HepG2 (cell line): Measurements from ENCODE around the gene TUT4. TPM values are rescaled to one million over a fixed set of nuclear protein-coding genes. Genes with fewer than 3 reads are reported as not detected.

Experiments
- CEBPG ChIP-seq: IDR thresholded peaks from 2 replicates; pipeline ENCODE4 v1.6.1; 2016
- ELK4 ChIP-seq: sonication (generic); formaldehyde crosslinking; IDR thresholded peaks from 2 replicates; pipeline ENCODE4 v1.9.0; 2021; ENCODE audit warnings: missing genetic modification reagents, borderline replicate concordance
- FOXP1 ChIP-seq, 2 experiments: fragments of 450-650 bp in 1 of 2; IDR thresholded peaks; 2 replicates each; pipeline ENCODE4 v1.6.1; 2017 to 2018; ENCODE audit warnings: antibody characterized with exemption in 1 of 2
- GATAD2A ChIP-seq: IDR thresholded peaks from 2 replicates; pipeline ENCODE4 v1.6.1; 2016
- GPBP1L1 ChIP-seq: sonication (generic); formaldehyde crosslinking; IDR thresholded peaks from 2 replicates; pipeline ENCODE4 v1.5.0; 2020; ENCODE audit warnings: mild to moderate bottlenecking, missing genetic modification reagents
- MXI1 ChIP-seq: IDR thresholded peaks from 3 replicates; pipeline ENCODE4 v1.6.1; 2012; ENCODE audit warnings: low read depth, low read length, inconsistent platforms, borderline replicate concordance
- SAP130 ChIP-seq: IDR thresholded peaks from 2 replicates; pipeline ENCODE4 v1.6.1; 2016; ENCODE audit warnings: low read depth
- ZKSCAN8 ChIP-seq: IDR thresholded peaks from 2 replicates; pipeline ENCODE4 v1.6.1; 2016; ENCODE audit warnings: borderline replicate concordance, missing genetic modification reagents, missing compliant biosample characterization
- ZNF138 ChIP-seq: sonication (generic); formaldehyde crosslinking; IDR thresholded peaks from 2 replicates; pipeline ENCODE4 v1.5.0; 2020; ENCODE audit warnings: mild to moderate bottlenecking, low read depth, missing genetic modification reagents
- ZNF18 ChIP-seq: sonication (generic); formaldehyde crosslinking; IDR thresholded peaks from 2 replicates; pipeline ENCODE4 v1.8.0; 2022; ENCODE audit warnings: mild to moderate bottlenecking, missing genetic modification reagents; ENCODE audit not compliant: insufficient replicate concordance
- ZNF235 ChIP-seq: sonication (generic); formaldehyde crosslinking; IDR thresholded peaks from 2 replicates; pipeline ENCODE4 v1.8.1; 2023; ENCODE audit warnings: mild to moderate bottlenecking, missing genetic modification reagents, borderline replicate concordance
- polyA plus RNA-seq, 8 experiments: library from polyadenylated mRNA; depleted of rRNA in 3 of 8; stranded (reverse) in 7 of 8; unstranded in 1 of 8; fragments of >200 nt; fragmentation: Illumina TruSeq in 4 of 8; extraction: Trizol in 4 of 8; gene quantifications; 2 replicates each; pipeline versions ENCODE4 v1.2.1 to v1.2.3, GENCODE V29; 2011 to 2016; ENCODE audit warnings: low read depth in 4 of 8, missing spikeins in 1 of 8, mixed read lengths in 1 of 8; ENCODE audit not compliant: insufficient read depth in 1 of 8
- total RNA-seq, 5 experiments: library from RNA; depleted of rRNA; stranded (reverse); fragments of >200 nt; fragmentation: Illumina TruSeq; extraction: Trizol; gene quantifications; 2 replicates each; pipeline ENCODE4 v1.2.3, GENCODE V29; 2016; ENCODE audit warnings: low read depth in 1 of 5
- TF ChIP-seq, protein P1 (sequence below): sonication (generic); formaldehyde crosslinking; IDR thresholded peaks from 2 replicates; pipeline ENCODE4 v1.4.0; 2020; ENCODE audit warnings: missing genetic modification reagents
- TF ChIP-seq, protein P2 (sequence below): sonication (generic); formaldehyde crosslinking; IDR thresholded peaks from 2 replicates; pipeline ENCODE4 v1.5.1; 2020; ENCODE audit warnings: missing genetic modification reagents, mild to moderate bottlenecking, borderline replicate concordance

TUT4 gene
- total and polyA plus RNA-seq, 2 of the 13 experiments (the other 11 are each of a cell fraction or from before 2014, with no cell fraction given) = 44.7 to 53.5 TPM

DNA sequence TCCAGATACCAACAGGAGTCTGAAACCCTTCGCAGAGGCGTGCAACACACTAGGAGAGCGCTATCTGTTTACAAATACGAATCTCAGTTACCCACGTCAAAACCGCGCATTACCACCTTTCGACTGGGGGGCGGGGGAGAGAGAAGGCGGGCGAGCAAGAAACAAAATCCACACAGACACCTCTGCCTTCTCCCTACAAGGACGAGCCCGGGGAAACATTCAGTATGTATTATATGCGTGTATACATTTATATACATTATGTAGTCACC lies 722 bp downstream of the TUT4 start (continued):
- TF ChIP-seq GPBP1L1 (CRISPR knock-in tag) = no peak
- TF ChIP-seq, protein P1, sequence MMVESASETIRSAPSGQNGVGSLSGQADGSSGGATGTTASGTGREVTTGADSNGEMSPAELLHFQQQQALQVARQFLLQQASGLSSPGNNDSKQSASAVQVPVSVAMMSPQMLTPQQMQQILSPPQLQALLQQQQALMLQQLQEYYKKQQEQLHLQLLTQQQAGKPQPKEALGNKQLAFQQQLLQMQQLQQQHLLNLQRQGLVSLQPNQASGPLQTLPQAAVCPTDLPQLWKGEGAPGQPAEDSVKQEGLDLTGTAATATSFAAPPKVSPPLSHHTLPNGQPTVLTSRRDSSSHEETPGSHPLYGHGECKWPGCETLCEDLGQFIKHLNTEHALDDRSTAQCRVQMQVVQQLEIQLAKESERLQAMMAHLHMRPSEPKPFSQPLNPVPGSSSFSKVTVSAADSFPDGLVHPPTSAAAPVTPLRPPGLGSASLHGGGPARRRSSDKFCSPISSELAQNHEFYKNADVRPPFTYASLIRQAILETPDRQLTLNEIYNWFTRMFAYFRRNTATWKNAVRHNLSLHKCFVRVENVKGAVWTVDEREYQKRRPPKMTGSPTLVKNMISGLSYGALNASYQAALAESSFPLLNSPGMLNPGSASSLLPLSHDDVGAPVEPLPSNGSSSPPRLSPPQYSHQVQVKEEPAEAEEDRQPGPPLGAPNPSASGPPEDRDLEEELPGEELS = peak; percentile 49; the same call in 1 of the 2 replicates
- TF ChIP-seq ZNF235 (CRISPR knock-in tag) = no peak
- TF ChIP-seq GATAD2A = peak; percentile 20; the same call in 1 of the 2 replicates
- TF ChIP-seq ELK4 (CRISPR knock-in tag) = no peak
- TF ChIP-seq, protein P2, sequence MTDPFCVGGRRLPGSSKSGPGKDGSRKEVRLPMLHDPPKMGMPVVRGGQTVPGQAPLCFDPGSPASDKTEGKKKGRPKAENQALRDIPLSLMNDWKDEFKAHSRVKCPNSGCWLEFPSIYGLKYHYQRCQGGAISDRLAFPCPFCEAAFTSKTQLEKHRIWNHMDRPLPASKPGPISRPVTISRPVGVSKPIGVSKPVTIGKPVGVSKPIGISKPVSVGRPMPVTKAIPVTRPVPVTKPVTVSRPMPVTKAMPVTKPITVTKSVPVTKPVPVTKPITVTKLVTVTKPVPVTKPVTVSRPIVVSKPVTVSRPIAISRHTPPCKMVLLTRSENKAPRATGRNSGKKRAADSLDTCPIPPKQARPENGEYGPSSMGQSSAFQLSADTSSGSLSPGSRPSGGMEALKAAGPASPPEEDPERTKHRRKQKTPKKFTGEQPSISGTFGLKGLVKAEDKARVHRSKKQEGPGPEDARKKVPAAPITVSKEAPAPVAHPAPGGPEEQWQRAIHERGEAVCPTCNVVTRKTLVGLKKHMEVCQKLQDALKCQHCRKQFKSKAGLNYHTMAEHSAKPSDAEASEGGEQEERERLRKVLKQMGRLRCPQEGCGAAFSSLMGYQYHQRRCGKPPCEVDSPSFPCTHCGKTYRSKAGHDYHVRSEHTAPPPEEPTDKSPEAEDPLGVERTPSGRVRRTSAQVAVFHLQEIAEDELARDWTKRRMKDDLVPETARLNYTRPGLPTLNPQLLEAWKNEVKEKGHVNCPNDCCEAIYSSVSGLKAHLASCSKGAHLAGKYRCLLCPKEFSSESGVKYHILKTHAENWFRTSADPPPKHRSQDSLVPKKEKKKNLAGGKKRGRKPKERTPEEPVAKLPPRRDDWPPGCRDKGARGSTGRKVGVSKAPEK = no peak
- TF ChIP-seq SAP130 (CRISPR knock-in tag) = 0 out of 2 replicates have a peak, but pooled peaks have one; percentile 50
- TF ChIP-seq FOXP1 (IDR thresholded peaks at IDR 0.05) = no peak
- peak; percentile 67 for TF ChIP-seq FOXP1 (CRISPR knock-in tag; IDR thresholded peaks at IDR 0.05)
- peak; percentile 88; the same call in 1 of the 2 replicates for TF ChIP-seq CEBPG (CRISPR knock-in tag)
- TF ChIP-seq ZKSCAN8 = peak; percentile 47; the same call in 1 of the 2 replicates
- no peak for TF ChIP-seq ZNF18 (CRISPR knock-in tag)
- TF ChIP-seq MXI1 = peak; percentile 49; the same call in 2 of the 3 replicates
- TF ChIP-seq ZNF138 = no peak
